GM12878 (cell line): ENCODE data around the gene FLT3LG. TPM values are rescaled to one million over a fixed set of nuclear protein-coding genes. Genes with fewer than 3 reads are reported as not detected.

Experiments used
- ATAC-seq: fragments of 200-7000 bp; cut with Tn5 transposase; 3 replicates; pipeline ENCODE4 v1.9.1; 2020; ENCODE audit warnings: mild to moderate bottlenecking, moderate library complexity
- BruUV-seq: library from RNA; stranded (reverse); fragments of 400-500 nt; replicated peaks from 2 replicates; lab custom pipeline; 2021; lab: Mats Ljungman, UMichigan
- CTCF ChIA-PET: fragments of 300-600 bp; sonication (Branson Sonifier 250); formaldehyde crosslinking; extraction: SDS; loops from one replicate; lab custom pipeline; 2021; ENCODE audit warnings: inconsistent platforms; lab: Yijun Ruan, JAX
- POLR2A ChIA-PET: fragments of 350-600 bp; formaldehyde crosslinking; extraction: SDS; loops from one replicate; lab custom pipeline; 2021; ENCODE audit warnings: inconsistent platforms; lab: Charles Lee
- RAD21 ChIA-PET: fragments of 300-600 bp; sonication (Branson Sonifier 250); formaldehyde crosslinking; loops from one replicate; lab custom pipeline; 2023; ENCODE audit warnings: antibody characterized with exemption; ENCODE audit not compliant: unreplicated experiment; lab: Charles Lee
- SMC1A ChIA-PET: fragments of 300-600 bp; sonication (Branson Sonifier 250); formaldehyde crosslinking; loops from one replicate; lab custom pipeline; 2023; ENCODE audit not compliant: unreplicated experiment, uncharacterized antibody; lab: Charles Lee
- DNase-seq: peaks from one replicate; pipeline ENCODE4 v3.0.0-alpha.2; 2011; ENCODE audit warnings: low read depth, low spot score
- FAIRE-seq: peaks from 3 replicates; lab custom pipeline; 2011; peaks lifted over from hg19 to GRCh38; lab: Jason Lieb, UNC
- H2AFZ ChIP-seq: 2 replicates; pipeline ENCODE4 v1.6.0; 2011; ENCODE audit warnings: low read depth, low read length, control low read depth; ENCODE audit not compliant: control insufficient read depth
- H3K27ac ChIP-seq: 2 replicates; pipeline ENCODE4 v1.5.1; 2011; ENCODE audit warnings: control low read depth; ENCODE audit not compliant: control insufficient read depth, insufficient read depth
- H3K27me3 ChIP-seq, 2 experiments: replicated peaks in 1 of 2; 2 replicates each; pipeline versions ENCODE4 v1.6.0 to v1.6.1; 2011; ENCODE audit warnings: low read length in 1 of 2; ENCODE audit not compliant: control insufficient read depth in 2 of 2, insufficient read depth in 2 of 2
- H3K36me3 ChIP-seq, 2 experiments: 2 replicates each; pipeline ENCODE4 v1.5.1; 2011; ENCODE audit warnings: low read length in 1 of 2; ENCODE audit not compliant: control insufficient read depth in 2 of 2, insufficient read depth in 2 of 2
- H3K4me1 ChIP-seq: 2 replicates; pipeline ENCODE4 v1.6.1; 2011; ENCODE audit warnings: mild to moderate bottlenecking, low read length, moderate library complexity, mixed read lengths; ENCODE audit not compliant: control insufficient read depth, insufficient read depth
- H3K4me2 ChIP-seq: 2 replicates; pipeline ENCODE4 v1.6.0; 2011; ENCODE audit warnings: control low read depth; ENCODE audit not compliant: control insufficient read depth, insufficient read depth
- H3K4me3 ChIP-seq: fragments of 200-600 bp; sonication (generic); 2 replicates; pipeline ENCODE4 v1.5.1; 2016
- H3K79me2 ChIP-seq: 2 replicates; pipeline ENCODE4 v1.6.0; 2011; ENCODE audit warnings: low read length; ENCODE audit not compliant: control insufficient read depth, insufficient read depth
- H3K9ac ChIP-seq: 2 replicates; pipeline ENCODE4 v1.8.0; 2011; ENCODE audit warnings: low read length, control low read depth, mixed read lengths; ENCODE audit not compliant: control insufficient read depth, insufficient read depth
- H3K9me3 ChIP-seq: replicated peaks from 3 replicates; pipeline ENCODE4 v1.5.1; 2011; ENCODE audit warnings: mild to moderate bottlenecking, low read length; ENCODE audit not compliant: control insufficient read depth, insufficient read depth
- H4K20me1 ChIP-seq: 2 replicates; pipeline ENCODE4 v1.6.0; 2011; ENCODE audit not compliant: control insufficient read depth, insufficient read depth
- CREM ChIP-seq: IDR thresholded peaks from 2 replicates; pipeline ENCODE4 v1.6.1; 2014; ENCODE audit warnings: antibody characterized with exemption, low read depth
- CTCF ChIP-seq, 3 experiments: IDR thresholded peaks in 2 of 3; conservative IDR thresholded peaks in 1 of 3; 2 replicates each; pipeline ENCODE4 v1.5.1; 2011; ENCODE audit warnings: low read depth in 3 of 3, low read length in 3 of 3, mild to moderate bottlenecking in 3 of 3, control low read depth in 2 of 3, moderate library complexity in 2 of 3, inconsistent platforms in 1 of 3, mixed read lengths in 1 of 3; ENCODE audit not compliant: control insufficient read depth in 2 of 3, insufficient read depth in 1 of 3; ENCODE audit errors: extremely low read depth in 1 of 3
- HCFC1 ChIP-seq: fragments of 150-350 bp; IDR thresholded peaks from 2 replicates; pipeline ENCODE4 v1.6.1; 2014; ENCODE audit warnings: low read length
- HDAC2 ChIP-seq: fragments of 200-600 bp; sonication (generic); IDR thresholded peaks from 2 replicates; pipeline ENCODE4 v1.6.1; 2017
- HDGF ChIP-seq: fragments of 450-650 bp; IDR thresholded peaks from 2 replicates; pipeline ENCODE4 v1.6.1; 2016; ENCODE audit warnings: antibody characterized with exemption
- NR2C2 ChIP-seq: IDR thresholded peaks from 2 replicates; pipeline ENCODE4 v1.6.1; 2011; ENCODE audit warnings: borderline replicate concordance, low read depth; ENCODE audit not compliant: control insufficient read depth, insufficient read length
- POLR2A ChIP-seq: IDR thresholded peaks from 2 replicates; pipeline ENCODE4 v1.6.1; 2011; ENCODE audit warnings: low read depth, mild to moderate bottlenecking, low read length
- RAD21 ChIP-seq: IDR thresholded peaks from 2 replicates; pipeline ENCODE4 v1.6.1; 2011; ENCODE audit warnings: mild to moderate bottlenecking, low read depth, low read length, moderate library complexity; ENCODE audit not compliant: insufficient read depth
- RAD51 ChIP-seq: fragments of 450-650 bp; IDR thresholded peaks from 2 replicates; pipeline ENCODE4 v1.6.1; 2016; ENCODE audit warnings: moderate library complexity, mild to moderate bottlenecking, inconsistent platforms
- RFX5 ChIP-seq: IDR thresholded peaks from 2 replicates; pipeline ENCODE4 v1.6.1; 2011; ENCODE audit warnings: low read depth, low read length, improper control_type of control experiment
- SMARCA5 ChIP-seq: fragments of 450-650 bp; IDR thresholded peaks from 2 replicates; pipeline ENCODE4 v1.6.1; 2017; ENCODE audit warnings: mild to moderate bottlenecking
- SMC3 ChIP-seq: IDR thresholded peaks from 2 replicates; pipeline ENCODE4 v1.6.1; 2011; ENCODE audit warnings: low read length, improper control_type of control experiment, borderline replicate concordance
- ZZZ3 ChIP-seq: IDR thresholded peaks from 2 replicates; pipeline ENCODE4 v1.6.1; 2011; ENCODE audit warnings: low read depth; ENCODE audit not compliant: control insufficient read depth, insufficient read length
- WGBS: methylation state at CpG from one replicate; pipeline ENCODE4 v1.1.6; 2016; ENCODE audit warnings: low lambda C conversion rate; ENCODE audit not compliant: insufficient replicate concordance, insufficient coverage; ENCODE audit errors: missing lambda C conversion rate; 5-methylcytosine and 5-hydroxymethylcytosine counted together
- in situ Hi-C: fragments of 300-500 bp; cut with MboI; formaldehyde crosslinking; loops from 9 replicates; pipeline ENCODE4 v1.14.3; 2018; ENCODE audit warnings: mixed read lengths
- intact Hi-C: fragments of 100-400 bp; cut with micrococcal nuclease; formaldehyde crosslinking; loops from one replicate; pipeline ENCODE4 v1.14.2; 2022; ENCODE audit not compliant: unreplicated experiment
- polyA plus RNA-seq, 11 experiments: library from polyadenylated mRNA; depleted of rRNA in 4 of 11; unstranded in 6 of 11; stranded (reverse) in 5 of 11; fragments of >200 nt; fragmentation: Nextera tagmentation in 4 of 11; fragmentation: Illumina TruSeq in 1 of 11; extraction: Ambion mirVana in 4 of 11; extraction: Trizol in 1 of 11; gene quantifications; 1 replicate in 1 of 11; 2 replicates in 10 of 11; pipeline versions ENCODE4 v1.2.1 to v1.2.3, GENCODE V29; 2011 to 2016; ENCODE audit warnings: inconsistent platforms in 2 of 11, missing spikeins in 2 of 11, low read depth in 1 of 11
- total RNA-seq, 4 experiments: library from RNA; depleted of rRNA in 3 of 4; stranded (reverse); fragments of >200 nt in 3 of 4; fragmentation: Illumina TruSeq in 1 of 4; extraction: Trizol in 1 of 4; gene quantifications; 2 replicates each; pipeline versions ENCODE4 v1.2.1 to v1.2.3, GENCODE V29; 2013 to 2021

FLT3LG gene
- total and polyA plus RNA-seq, 10 of the 15 experiments (the other 5 are each of a cell fraction or from before 2014, with no cell fraction given): 0.68 to 13.1 (median 4.3) TPM

- H3K9me3 ChIP-seq: no peaks in the 10 kb centered on the region
- no peak overlapping the region for H3K9ac ChIP-seq
- CTCF ChIA-PET: interaction anchor here (1.0 to 1.9 kb wide), 6 partner anchors 9 to 97 kb away, joined by 3 to 6 read pairs (median 4); no protein-coding TSS in a partner anchor
- no peak overlapping the region for H3K4me2 ChIP-seq
- 48% methylated on average over 24 of the region's 28 CpGs for WGBS
- H3K4me1 ChIP-seq: no peaks in the 10 kb centered on the region; the same call in 1 of the 2 replicates
- no TSS peak for BruUV-seq
- no peak overlapping the region for H3K4me3 ChIP-seq
- TF ChIP-seq HDAC2: no peak
- no peak for TF ChIP-seq CREM
- no peak for TF ChIP-seq RFX5
- TF ChIP-seq HDGF: no peak
- TF ChIP-seq RAD51: no peak
- TF ChIP-seq NR2C2: no peak
- TF ChIP-seq HCFC1: no peak
- no peak for TF ChIP-seq POLR2A
- no peak for TF ChIP-seq ZZZ3
- TF ChIP-seq SMC3: peak; percentile 44; the same call in 1 of the 2 replicates
- TF ChIP-seq CTCF (IDR thresholded peaks at IDR 0.05 in 2 of 3, conservative IDR thresholded peaks at IDR 0.05 in 1 of 3; ENCODE audit: control insufficient read depth in 2 of 3, extremely low read depth in 1 of 3, insufficient read depth in 1 of 3, low read depth in 3 of 3, low read length in 3 of 3): peak; percentile 36 to 45 (median 39); a peak in 5 of 6 replicates
- no peak for TF ChIP-seq SMARCA5
- TF ChIP-seq RAD21: 0 out of 2 replicates have a peak, but pooled peaks have one; percentile 22
- H3K36me3 ChIP-seq: no peaks in the 10 kb centered on the region
- no peak overlapping the region for H2AFZ ChIP-seq
- in situ Hi-C loops: no loop called here
- RAD21 ChIA-PET: interaction anchor here (1.2 kb wide), 1 partner anchor 27 kb away, joined by 3 read pairs; no protein-coding TSS in a partner anchor
- no peaks in the 10 kb centered on the region for H4K20me1 ChIP-seq
- H3K27me3 ChIP-seq: peaks cover 8 to 18% of the 10 kb centered on the region in 2 experiments
- intact Hi-C loops: loop anchor here (1.0 kb wide), 1 partner anchor 39 kb away; no protein-coding TSS in a partner anchor
- FAIRE-seq: no peak
- no peaks in the 10 kb centered on the region for H3K79me2 ChIP-seq
- DNase-seq: no peak
- ATAC-seq: peak; percentile 66
- SMC1A ChIA-PET: interaction anchor here (1.2 to 1.3 kb wide), 2 partner anchors 14 to 39 kb away, joined by 3 read pairs; no protein-coding TSS in a partner anchor
- H3K27ac ChIP-seq: no peak overlapping the region
- POLR2A ChIA-PET: no interaction called here
Measured at GRCh38 chr19:49430678-49431329, 43.2 kb upstream of the FLT3LG start.
